GM21619 (cell line): Measurements from ENCODE around the gene BSCL2.
"Not testable (repeated sequence)": the region's sequence is repeated elsewhere in the genome, so short reads cannot be mapped to it uniquely, and the experiment has no call there.

Experiments
- ATAC-seq: cut with Tn5 transposase; IDR thresholded peaks from one replicate; pipeline ENCODE4 v1.9.1; 2021; ENCODE audit not compliant: unreplicated experiment

BSCL2 gene

GRCh38 chr11:62664405-62665074, 42.7 kb downstream of the BSCL2 start:
- peak; percentile 24 for ATAC-seq

GRCh38 chr11:62656796-62657429, 50.3 kb downstream of the BSCL2 start:
- ATAC-seq: no peak

- ATAC-seq: no peak
Observed at GRCh38 chr11:62654297-62654696, 52.9 kb downstream of the BSCL2 start.

- peak; percentile 19 for ATAC-seq
Observed at GRCh38 chr11:62652161-62653006, 54.8 kb downstream of the BSCL2 start.

- ATAC-seq: not testable (repeated sequence)
Observed at GRCh38 chr11:62650283-62650682, 56.9 kb downstream of the BSCL2 start.

GRCh38 chr11:62649486-62649885, 57.7 kb downstream of the BSCL2 start:
- no peak for ATAC-seq

- ATAC-seq: no peak
Observed at GRCh38 chr11:62648967-62649364, 58.3 kb downstream of the BSCL2 start.

GRCh38 chr11:62648185-62648966, 58.8 kb downstream of the BSCL2 start:
- ATAC-seq: no peak

- ATAC-seq: no peak
Observed at GRCh38 chr11:62647609-62648005, 59.6 kb downstream of the BSCL2 start.

GRCh38 chr11:62646825-62647608, 60.2 kb downstream of the BSCL2 start:
- no peak for ATAC-seq

- peak; percentile 93 for ATAC-seq
Observed at GRCh38 chr11:62645946-62646824, 61.0 kb downstream of the BSCL2 start, which contains the start of gene GANAB. Gene GANAB (minus strand): TSS chr11:62646613. CDS start chr11:62646599, 14 bp downstream.

GRCh38 chr11:62645671-62645945, 61.6 kb downstream of the BSCL2 start:
- ATAC-seq: no peak

- no peak for ATAC-seq
Observed at GRCh38 chr11:62644220-62644619, 63.0 kb downstream of the BSCL2 start.
